Gastrocnemius medialis (tissue), 4 donors: ENCODE data around the gene TENM3.

Experiments
- POLR2A ChIP-seq, 2 donors: fragments of 450-650 bp; IDR thresholded peaks; one replicate each; pipeline ENCODE4 v1.6.1; 2017; ENCODE audit warnings: antibody characterized with exemption in 2 of 2, mild to moderate bottlenecking in 2 of 2, moderate library complexity in 2 of 2
- TF ChIP-seq, protein P1 (sequence below), 5 experiments: fragments of 450-650 bp in 3 of 5; fragments of 200-600 bp in 2 of 5; sonication (generic) in 2 of 5; IDR thresholded peaks in 4 of 5; conservative IDR thresholded peaks in 1 of 5; 1 replicate in 4 of 5; 2 replicates in 1 of 5; pipeline ENCODE4 v1.5.1; 2016 to 2019; ENCODE audit warnings: antibody characterized with exemption in 5 of 5, mild to moderate bottlenecking in 3 of 5, moderate library complexity in 3 of 5

DNA sequence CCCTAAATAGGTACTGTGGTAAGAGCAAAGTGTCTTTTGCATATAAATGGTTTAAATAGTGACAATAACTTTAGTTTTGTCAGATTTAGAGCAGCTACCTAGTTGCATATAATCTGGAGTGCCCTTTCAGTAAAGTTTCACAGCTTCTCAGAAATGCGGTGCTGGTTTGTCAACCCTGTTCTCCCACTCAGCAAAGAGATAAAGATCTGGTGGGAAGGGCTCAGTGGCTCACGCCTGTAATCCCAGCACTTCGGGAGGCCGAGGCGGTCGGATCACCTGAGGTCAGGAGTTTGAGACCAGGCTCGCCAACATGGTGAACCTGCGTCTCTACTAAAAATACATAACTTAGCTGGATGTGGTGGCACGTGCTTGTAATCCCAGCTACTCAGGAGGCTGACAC, 45.6 kb upstream of the TENM3 start:
- TF ChIP-seq, protein P1, sequence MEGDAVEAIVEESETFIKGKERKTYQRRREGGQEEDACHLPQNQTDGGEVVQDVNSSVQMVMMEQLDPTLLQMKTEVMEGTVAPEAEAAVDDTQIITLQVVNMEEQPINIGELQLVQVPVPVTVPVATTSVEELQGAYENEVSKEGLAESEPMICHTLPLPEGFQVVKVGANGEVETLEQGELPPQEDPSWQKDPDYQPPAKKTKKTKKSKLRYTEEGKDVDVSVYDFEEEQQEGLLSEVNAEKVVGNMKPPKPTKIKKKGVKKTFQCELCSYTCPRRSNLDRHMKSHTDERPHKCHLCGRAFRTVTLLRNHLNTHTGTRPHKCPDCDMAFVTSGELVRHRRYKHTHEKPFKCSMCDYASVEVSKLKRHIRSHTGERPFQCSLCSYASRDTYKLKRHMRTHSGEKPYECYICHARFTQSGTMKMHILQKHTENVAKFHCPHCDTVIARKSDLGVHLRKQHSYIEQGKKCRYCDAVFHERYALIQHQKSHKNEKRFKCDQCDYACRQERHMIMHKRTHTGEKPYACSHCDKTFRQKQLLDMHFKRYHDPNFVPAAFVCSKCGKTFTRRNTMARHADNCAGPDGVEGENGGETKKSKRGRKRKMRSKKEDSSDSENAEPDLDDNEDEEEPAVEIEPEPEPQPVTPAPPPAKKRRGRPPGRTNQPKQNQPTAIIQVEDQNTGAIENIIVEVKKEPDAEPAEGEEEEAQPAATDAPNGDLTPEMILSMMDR (IDR thresholded peaks at IDR 0.05 in 4 of 5, conservative IDR thresholded peaks at IDR 0.05 in 1 of 5): no peak
- TF ChIP-seq POLR2A (IDR thresholded peaks at IDR 0.05): no peak
